Measurements from ENCODE around the gene SYT2. TPM values are rescaled to one million over a fixed set of nuclear protein-coding genes. Genes with fewer than 3 reads are reported as not detected.
A peak's percentile ranks its signal among the peaks of the same experiment; 100 is the strongest.

SYT2 gene
- total RNA-seq, 1 experiment from 2014 or later: 12.1 TPM

GRCh38 chr1:202564958-202565495 is 145.2 kb downstream of the SYT2 start (continued):
- TF ChIP-seq, protein P1, sequence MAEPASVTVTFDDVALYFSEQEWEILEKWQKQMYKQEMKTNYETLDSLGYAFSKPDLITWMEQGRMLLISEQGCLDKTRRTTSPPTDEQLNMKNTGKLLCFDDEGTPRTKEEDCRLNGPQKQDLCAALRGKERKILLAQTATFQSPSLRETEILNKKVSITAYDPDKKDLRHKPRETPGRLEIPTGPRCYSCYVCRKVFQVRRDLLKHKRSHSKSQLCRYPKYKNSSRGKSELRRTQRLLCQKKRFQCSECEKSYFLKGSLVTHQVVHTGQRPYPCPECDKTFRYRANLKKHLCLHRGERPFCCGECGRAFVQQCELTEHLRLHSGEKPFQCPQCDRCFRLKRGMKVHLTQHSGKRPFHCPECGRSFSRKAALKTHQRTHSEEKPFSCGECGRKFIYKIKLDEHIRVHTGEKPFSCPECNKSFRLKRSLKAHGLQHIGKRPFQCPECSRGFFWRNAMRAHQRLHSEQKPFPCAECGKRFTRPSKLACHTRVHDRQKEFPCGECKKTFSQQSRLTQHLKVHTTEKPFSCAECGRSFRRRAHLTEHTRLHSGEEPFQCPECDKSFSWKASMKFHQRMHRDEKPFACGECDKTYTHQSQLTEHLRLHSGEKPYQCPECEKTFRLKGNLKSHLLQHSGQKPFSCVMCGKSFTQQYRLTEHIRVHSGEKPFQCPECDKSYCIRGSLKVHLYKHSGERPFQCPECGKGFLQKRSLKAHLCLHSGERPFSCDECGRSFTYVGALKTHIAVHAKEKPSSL (CRISPR knock-in tag; conservative IDR thresholded peaks at IDR 0.05): no peak
- TF ChIP-seq CREB1 (CRISPR knock-in tag; IDR thresholded peaks at IDR 0.05) (no peak), HMGXB4 (CRISPR knock-in tag; IDR thresholded peaks at IDR 0.05) (no peak)
- TF ChIP-seq, protein P2, sequence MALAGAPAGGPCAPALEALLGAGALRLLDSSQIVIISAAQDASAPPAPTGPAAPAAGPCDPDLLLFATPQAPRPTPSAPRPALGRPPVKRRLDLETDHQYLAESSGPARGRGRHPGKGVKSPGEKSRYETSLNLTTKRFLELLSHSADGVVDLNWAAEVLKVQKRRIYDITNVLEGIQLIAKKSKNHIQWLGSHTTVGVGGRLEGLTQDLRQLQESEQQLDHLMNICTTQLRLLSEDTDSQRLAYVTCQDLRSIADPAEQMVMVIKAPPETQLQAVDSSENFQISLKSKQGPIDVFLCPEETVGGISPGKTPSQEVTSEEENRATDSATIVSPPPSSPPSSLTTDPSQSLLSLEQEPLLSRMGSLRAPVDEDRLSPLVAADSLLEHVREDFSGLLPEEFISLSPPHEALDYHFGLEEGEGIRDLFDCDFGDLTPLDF (CRISPR knock-in tag; IDR thresholded peaks at IDR 0.05): no peak

- H3K27me3 Mint-ChIP-seq (ENCODE audit: low read depth): no peaks in the 10 kb centered on the region
- peaks cover 56% of the 10 kb centered on the region for H3K4me1 Mint-ChIP-seq
- peak overlapping the region; percentile 22; the same call in 1 of the 2 replicates for H3K27ac Mint-ChIP-seq
- TF ChIP-seq, protein P1 (CRISPR knock-in tag; conservative IDR thresholded peaks at IDR 0.05): no peak
- TF ChIP-seq ZNF121 (CRISPR knock-in tag; IDR thresholded peaks at IDR 0.05) (peak; percentile 58; the same call in 1 of the 2 replicates), NR2C2 (CRISPR knock-in tag; IDR thresholded peaks at IDR 0.05) (no peak)
- H3K9me3 Mint-ChIP-seq: no peaks in the 10 kb centered on the region
- DNase-seq (ENCODE audit: low spot score) (no peak), ATAC-seq (no peak)
- H3K36me3 Mint-ChIP-seq: no peaks in the 10 kb centered on the region
- H3K4me3 Mint-ChIP-seq: no peak overlapping the region
- ChIA-PET POLR2A (no interaction called here), CTCF (interaction anchor here (1.1 kb wide), 1 partner anchor 63 kb away, joined by 4 read pairs; no protein-coding TSS in a partner anchor)
These were observed 146.4 kb downstream of the SYT2 start for GRCh38 chr1:202563818-202564217.

GRCh38 chr1:202562444-202563060 is 147.7 kb downstream of the SYT2 start:
- POLR2A ChIA-PET: no interaction called here
- Mint-ChIP-seq H3K27me3 (ENCODE audit: low read depth) (no peaks in the 10 kb centered on the region), H3K4me1 (peaks cover 45% of the 10 kb centered on the region), H3K4me3 (no peak overlapping the region), H3K9me3 (no peaks in the 10 kb centered on the region), H3K27ac (no peak overlapping the region), H3K36me3 (no peaks in the 10 kb centered on the region)
- DNase-seq (ENCODE audit: low spot score): no peak
- no peak; the same call in 1 of the 2 replicates for ATAC-seq
- CTCF ChIA-PET: interaction anchor here (0.8 to 2.2 kb wide), 21 partner anchors 9 to 370 kb away, joined by 3 to 35 read pairs (median 6); no protein-coding TSS in a partner anchor
- TF ChIP-seq E2F4 (CRISPR knock-in tag; IDR thresholded peaks at IDR 0.05; ENCODE audit: borderline replicate concordance, low read depth): no peak
- no peak for TF ChIP-seq USF1 (CRISPR knock-in tag; IDR thresholded peaks at IDR 0.05)
- no peak for TF ChIP-seq PRRX2 (CRISPR knock-in tag; IDR thresholded peaks at IDR 0.05)
- TF ChIP-seq ATF6 (CRISPR knock-in tag; IDR thresholded peaks at IDR 0.05): no peak
- no peak for TF ChIP-seq ZNF138 (CRISPR knock-in tag; conservative IDR thresholded peaks at IDR 0.05)
- no peak for TF ChIP-seq JAZF1 (CRISPR knock-in tag; IDR thresholded peaks at IDR 0.05)
- TF ChIP-seq ATF1 (CRISPR knock-in tag; IDR thresholded peaks at IDR 0.05): no peak
- no peak for TF ChIP-seq ZBTB43 (CRISPR knock-in tag; IDR thresholded peaks at IDR 0.05)

Measured in WTC11 (cell line).